Activated naive CD4-positive, alpha-beta T cell treated with anti-CD3 and anti-CD28 coated beads for 36 hours (primary cell): ENCODE measurements around the gene RNPEPL1. TPM values are rescaled to one million over a fixed set of nuclear protein-coding genes. Genes with fewer than 3 reads are reported as not detected.
A peak's percentile ranks its signal among the peaks of the same experiment; 100 is the strongest.

Experiments used
- CTCF ChIA-PET: fragments of 350-600 bp; sonication (Branson Sonifier 250); formaldehyde crosslinking; loops from one replicate; lab custom pipeline; 2021; ENCODE audit warnings: antibody characterized with exemption; lab: Charles Lee
- DNase-seq: peaks from one replicate; pipeline ENCODE4 v3.0.0-alpha.2; 2020
- H3K27ac Mint-ChIP-seq: one replicate; pipeline ENCODE4 v1.8.0; 2021; ENCODE audit warnings: mild to moderate bottlenecking, mixed read lengths
- H3K27me3 Mint-ChIP-seq: one replicate; pipeline ENCODE4 v1.8.0; 2021; ENCODE audit warnings: low read depth, mixed read lengths
- H3K36me3 Mint-ChIP-seq: one replicate; pipeline ENCODE4 v1.8.0; 2021; ENCODE audit warnings: low read depth, mixed read lengths
- H3K4me1 Mint-ChIP-seq: one replicate; pipeline ENCODE4 v1.8.0; 2021; ENCODE audit warnings: low read depth, mixed read lengths
- H3K4me3 Mint-ChIP-seq: one replicate; pipeline ENCODE4 v1.8.0; 2021; ENCODE audit warnings: mild to moderate bottlenecking, moderate library complexity, mixed read lengths
- H3K9me3 Mint-ChIP-seq: one replicate; pipeline ENCODE4 v1.8.0; 2021; ENCODE audit warnings: mixed read lengths
- intact Hi-C: fragments of 100-400 bp; cut with micrococcal nuclease; formaldehyde crosslinking; loops from one replicate; pipeline ENCODE4 v1.15.1; 2023
- total RNA-seq, 2 experiments: library from RNA; stranded (reverse); gene quantifications; one replicate each; pipeline ENCODE4 v1.2.3, GENCODE V29; 2021

Gene RNPEPL1
- total RNA-seq, 2 experiments from 2014 or later, result 40.3 to 44.3 TPM

- peak overlapping the region; percentile 65 for H3K27ac Mint-ChIP-seq
- no peaks in the 10 kb centered on the region for H3K9me3 Mint-ChIP-seq
- H3K4me3 Mint-ChIP-seq, result no peak overlapping the region
- CTCF ChIA-PET, result no interaction called here
- no peaks in the 10 kb centered on the region for H3K36me3 Mint-ChIP-seq
- H3K27me3 Mint-ChIP-seq, result no peaks in the 10 kb centered on the region
- DNase-seq, result no peak
- intact Hi-C loops, result no loop called here
- H3K4me1 Mint-ChIP-seq, result no peaks in the 10 kb centered on the region
These were observed 30.9 kb downstream of the RNPEPL1 start for GRCh38 chr2:240599141-240599583.

GRCh38 chr2:240600451-240600961, 32.2 kb downstream of the RNPEPL1 start:
- Mint-ChIP-seq H3K27me3 (no peaks in the 10 kb centered on the region), H3K27ac (no peak overlapping the region), H3K9me3 (no peaks in the 10 kb centered on the region), H3K4me3 (no peak overlapping the region), H3K36me3 (no peaks in the 10 kb centered on the region), H3K4me1 (no peaks in the 10 kb centered on the region)
- intact Hi-C loops, result no loop called here
- CTCF ChIA-PET, result no interaction called here
- DNase-seq, result no peak

GRCh38 chr2:240601061-240601830, 33.0 kb downstream of the RNPEPL1 start:
- Mint-ChIP-seq H3K27me3 (no peaks in the 10 kb centered on the region), H3K9me3 (no peaks in the 10 kb centered on the region), H3K36me3 (no peaks in the 10 kb centered on the region), H3K27ac (no peak overlapping the region), H3K4me3 (no peak overlapping the region), H3K4me1 (no peaks in the 10 kb centered on the region)
- CTCF ChIA-PET, result no interaction called here
- no peak for DNase-seq
- intact Hi-C loops, result no loop called here

GRCh38 chr2:240601831-240602160, 33.5 kb downstream of the RNPEPL1 start:
- H3K4me3 Mint-ChIP-seq, result no peak overlapping the region
- no peaks in the 10 kb centered on the region for H3K9me3 Mint-ChIP-seq
- no peaks in the 10 kb centered on the region for H3K36me3 Mint-ChIP-seq
- intact Hi-C loops, result no loop called here
- no peaks in the 10 kb centered on the region for H3K27me3 Mint-ChIP-seq
- H3K4me1 Mint-ChIP-seq, result no peaks in the 10 kb centered on the region
- DNase-seq, result no peak
- CTCF ChIA-PET, result no interaction called here
- H3K27ac Mint-ChIP-seq, result no peak overlapping the region

- H3K27ac Mint-ChIP-seq, result no peak overlapping the region
- no peaks in the 10 kb centered on the region for H3K27me3 Mint-ChIP-seq
- no peak overlapping the region for H3K4me3 Mint-ChIP-seq
- no peaks in the 10 kb centered on the region for H3K9me3 Mint-ChIP-seq
- CTCF ChIA-PET, result interaction anchor here (0.5 to 0.7 kb wide), 3 partner anchors 9 to 654 kb away, joined by 3 read pairs; no protein-coding TSS in a partner anchor
- H3K4me1 Mint-ChIP-seq, result no peaks in the 10 kb centered on the region
- DNase-seq, result no peak
- H3K36me3 Mint-ChIP-seq, result no peaks in the 10 kb centered on the region
- intact Hi-C loops, result no loop called here
These were observed 34.2 kb downstream of the RNPEPL1 start for GRCh38 chr2:240602266-240603050.

GRCh38 chr2:240603081-240603835, 35.0 kb downstream of the RNPEPL1 start:
- Mint-ChIP-seq H3K27me3 (no peaks in the 10 kb centered on the region), H3K4me1 (no peaks in the 10 kb centered on the region), H3K36me3 (no peaks in the 10 kb centered on the region), H3K4me3 (no peak overlapping the region), H3K9me3 (no peaks in the 10 kb centered on the region), H3K27ac (no peak overlapping the region)
- no peak for DNase-seq
- intact Hi-C loops, result no loop called here
- CTCF ChIA-PET, result no interaction called here

- CTCF ChIA-PET, result no interaction called here
- Mint-ChIP-seq H3K4me3 (no peak overlapping the region), H3K9me3 (no peaks in the 10 kb centered on the region), H3K36me3 (no peaks in the 10 kb centered on the region), H3K27ac (no peak overlapping the region), H3K4me1 (no peaks in the 10 kb centered on the region), H3K27me3 (no peaks in the 10 kb centered on the region)
- intact Hi-C loops, result no loop called here
- DNase-seq, result no peak
These were observed 35.6 kb downstream of the RNPEPL1 start for GRCh38 chr2:240603846-240604245.

- no peak overlapping the region for H3K27ac Mint-ChIP-seq
- no peak overlapping the region for H3K4me3 Mint-ChIP-seq
These were observed 36.1 kb downstream of the RNPEPL1 start for GRCh38 chr2:240604291-240604938.

GRCh38 chr2:240604939-240605716, 36.8 kb downstream of the RNPEPL1 start:
- no peaks in the 10 kb centered on the region for H3K27me3 Mint-ChIP-seq
- H3K36me3 Mint-ChIP-seq, result no peaks in the 10 kb centered on the region
- intact Hi-C loops, result no loop called here
- CTCF ChIA-PET, result interaction anchor here (0.6 kb wide), 1 partner anchor 206 kb away, joined by 5 read pairs; no protein-coding TSS in a partner anchor
- H3K9me3 Mint-ChIP-seq, result no peaks in the 10 kb centered on the region
- H3K4me3 Mint-ChIP-seq, result no peak overlapping the region
- peaks cover 3% of the 10 kb centered on the region for H3K4me1 Mint-ChIP-seq
- no peak overlapping the region for H3K27ac Mint-ChIP-seq
- no peak for DNase-seq

More at GRCh38 chr2:240604291-240604938, 36.1 kb downstream of the RNPEPL1 start:
- Mint-ChIP-seq H3K4me1 (peaks cover 3% of the 10 kb centered on the region), H3K36me3 (no peaks in the 10 kb centered on the region), H3K27me3 (no peaks in the 10 kb centered on the region), H3K9me3 (no peaks in the 10 kb centered on the region)
- CTCF ChIA-PET, result no interaction called here
- intact Hi-C loops, result no loop called here
- no peak for DNase-seq

- CTCF ChIA-PET, result interaction anchor here (0.6 kb wide), 1 partner anchor 205 kb away, joined by 5 read pairs; no protein-coding TSS in a partner anchor
- Mint-ChIP-seq H3K27me3 (no peaks in the 10 kb centered on the region), H3K36me3 (no peaks in the 10 kb centered on the region), H3K4me1 (peaks cover 3% of the 10 kb centered on the region), H3K9me3 (no peaks in the 10 kb centered on the region), H3K27ac (no peak overlapping the region), H3K4me3 (no peak overlapping the region)
- DNase-seq, result peak; percentile 0
- intact Hi-C loops, result no loop called here
These were observed 37.8 kb downstream of the RNPEPL1 start for GRCh38 chr2:240605867-240606743.
